ENCODE data around the gene POLD2.

POLD2 gene

DNA sequence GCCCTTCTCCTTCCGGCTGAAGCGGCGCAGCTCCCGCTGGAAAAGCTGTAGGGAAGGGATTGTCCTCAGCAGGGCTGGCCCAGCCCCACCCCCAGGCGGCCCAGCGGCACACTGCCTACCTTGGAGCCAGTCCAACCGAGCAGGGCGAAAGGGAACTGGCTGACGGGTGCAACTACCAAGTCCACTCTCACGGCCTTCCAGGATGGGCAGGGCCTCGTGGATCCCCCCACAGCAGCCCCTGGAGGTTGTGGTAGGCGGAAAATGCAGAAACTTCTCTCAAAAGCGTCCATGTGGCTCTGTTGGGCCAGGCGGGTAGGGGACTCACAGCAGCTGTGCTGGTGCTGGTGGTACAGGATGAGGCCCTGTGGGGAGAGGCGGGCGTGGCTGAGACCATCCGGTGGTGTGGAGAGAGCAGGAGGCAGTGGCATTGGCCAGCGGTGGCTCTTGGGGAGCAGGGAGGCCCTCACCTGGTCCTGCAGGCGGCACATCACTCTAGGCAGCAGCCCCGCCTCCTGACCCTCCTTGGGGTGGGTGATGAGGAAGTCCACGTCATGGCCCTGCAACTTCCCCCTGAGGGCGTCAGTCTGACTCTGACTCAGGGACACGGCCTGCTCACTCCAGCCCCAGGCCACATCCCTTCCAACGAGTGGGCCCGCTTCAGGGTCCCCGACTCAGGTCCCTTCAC, 49.5 kb downstream of the POLD2 start:
- peak overlapping the region; percentile 66 for H3K27ac ChIP-seq (ENCODE audit: low read depth, low read length)
- peaks cover 9% of the 10 kb centered on the region for H3K4me1 ChIP-seq (ENCODE audit: control insufficient read depth, insufficient read depth, low read length)
- H3K27me3 ChIP-seq (ENCODE audit: control insufficient read depth, insufficient read depth, low read length), result no peaks in the 10 kb centered on the region
- peak overlapping the region; percentile 34 for H3K4me3 ChIP-seq (ENCODE audit: low read length)
- H3K36me3 ChIP-seq (ENCODE audit: control insufficient read depth, insufficient read depth, low read length), result peaks cover 31% of the 10 kb centered on the region
- peak overlapping the region; percentile 39 for H3K9ac ChIP-seq (ENCODE audit: low read length)

DNA sequence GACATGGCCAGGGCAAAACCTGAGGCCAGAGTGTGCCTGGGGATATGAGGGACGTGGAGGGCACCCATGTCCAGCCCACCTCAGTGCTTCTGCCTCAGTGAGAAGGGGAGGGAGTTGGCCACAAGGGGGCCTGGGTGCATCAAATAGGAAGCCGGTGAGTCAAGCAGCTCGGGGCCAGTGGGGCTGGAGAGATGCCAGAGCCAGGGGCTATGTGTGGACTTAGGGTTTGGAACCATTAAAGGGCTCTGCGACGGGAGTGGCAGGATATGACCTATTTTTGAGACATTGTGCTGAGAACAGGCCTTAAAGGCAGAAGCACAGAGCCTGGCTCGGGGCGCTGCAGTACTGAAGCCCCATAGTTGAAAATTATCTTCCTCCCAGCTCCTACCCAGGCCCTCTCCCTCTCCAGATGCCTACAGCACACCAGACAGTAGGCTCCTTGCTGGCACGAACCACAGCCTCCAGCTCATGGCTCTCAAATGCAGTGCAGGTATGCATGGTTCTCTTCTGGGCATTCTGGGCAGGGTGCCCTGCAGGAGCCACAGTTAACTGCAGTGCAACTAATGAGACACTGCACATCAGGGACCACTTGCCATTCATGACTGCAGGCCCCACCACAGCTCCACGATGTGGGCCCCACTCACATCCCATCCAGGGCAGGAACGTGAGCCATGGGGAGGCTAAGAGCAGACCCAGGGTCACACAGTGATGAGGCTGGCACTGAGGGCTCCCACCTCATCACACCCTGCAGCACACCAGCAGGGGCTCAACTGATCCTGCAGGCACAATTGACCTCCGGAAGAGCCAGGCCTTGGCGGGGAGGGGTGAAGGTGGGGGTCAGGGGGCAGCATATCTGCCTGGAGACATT, 50.8 kb downstream of the POLD2 start:
- no peaks in the 10 kb centered on the region for H3K27me3 ChIP-seq (ENCODE audit: control insufficient read depth, insufficient read depth, low read length)
- no peak overlapping the region for H3K9ac ChIP-seq (ENCODE audit: low read length)
- H3K4me1 ChIP-seq (ENCODE audit: control insufficient read depth, insufficient read depth, low read length), result peaks cover 9% of the 10 kb centered on the region
- peaks cover 21% of the 10 kb centered on the region for H3K36me3 ChIP-seq (ENCODE audit: control insufficient read depth, insufficient read depth, low read length)
- H3K27ac ChIP-seq (ENCODE audit: low read depth, low read length), result peak overlapping the region; percentile 30
- no peak overlapping the region for H3K4me3 ChIP-seq (ENCODE audit: low read length)

DNA sequence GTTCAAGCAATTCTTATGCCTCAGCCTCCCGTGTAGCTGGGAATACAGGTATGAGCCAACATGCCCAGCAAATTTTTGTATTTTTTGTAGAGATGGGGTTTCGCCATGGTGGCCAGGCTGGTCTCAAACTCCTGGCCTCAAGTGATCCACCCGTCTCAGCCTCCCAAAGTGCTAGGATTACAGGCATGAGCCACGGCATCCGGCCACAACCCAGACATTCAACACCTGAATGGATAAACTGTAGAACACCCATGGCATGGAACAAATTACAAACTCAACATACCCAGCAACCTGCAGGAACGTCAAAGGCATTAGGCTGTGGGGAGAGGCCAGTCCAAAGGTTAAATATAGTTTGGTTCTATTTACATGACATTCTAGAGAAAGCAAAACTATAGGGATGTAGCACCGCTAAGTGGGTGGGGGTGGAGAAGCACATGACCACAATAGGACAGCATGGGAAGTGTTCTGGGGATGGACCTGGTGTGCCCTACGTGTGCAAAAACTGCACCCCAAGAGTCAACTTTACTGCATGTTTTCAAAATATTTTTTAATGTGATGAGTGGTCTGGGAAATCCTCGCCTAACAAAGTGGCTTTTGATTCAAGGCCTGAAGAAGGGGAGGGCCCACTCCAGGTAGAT, 51.5 kb downstream of the POLD2 start:
- Histone ChIP-seq H3K4me3 (ENCODE audit: low read length) (no peak overlapping the region), H3K27me3 (ENCODE audit: control insufficient read depth, insufficient read depth, low read length) (no peaks in the 10 kb centered on the region), H3K4me1 (ENCODE audit: control insufficient read depth, insufficient read depth, low read length) (peaks cover 9% of the 10 kb centered on the region), H3K27ac (ENCODE audit: low read depth, low read length) (no peak overlapping the region), H3K36me3 (ENCODE audit: control insufficient read depth, insufficient read depth, low read length) (peaks cover 16% of the 10 kb centered on the region), H3K9ac (ENCODE audit: low read length) (no peak overlapping the region)

DNA sequence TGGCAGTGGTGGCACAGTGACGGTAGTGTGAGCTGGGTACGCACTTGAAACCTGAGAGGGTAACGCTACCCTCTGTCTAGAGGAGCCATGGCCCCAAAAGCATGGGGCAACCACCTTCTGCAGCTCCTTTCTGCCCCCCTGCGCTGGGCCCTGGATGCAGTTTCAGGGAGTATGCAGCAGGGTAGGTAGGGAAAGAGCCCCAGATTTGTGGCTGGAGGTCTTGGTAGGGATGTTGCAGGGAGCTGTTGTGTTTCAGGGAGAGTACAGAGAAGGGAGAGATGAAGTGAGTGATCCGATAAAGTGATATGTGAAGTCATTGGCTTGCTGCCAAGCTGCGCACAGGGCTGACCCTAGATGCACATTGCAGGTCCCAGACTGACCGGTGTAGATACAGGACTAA, 55.3 kb downstream of the POLD2 start:
- Histone ChIP-seq H3K27ac (ENCODE audit: low read depth, low read length) (no peak overlapping the region), H3K36me3 (ENCODE audit: control insufficient read depth, insufficient read depth, low read length) (peaks cover 3% of the 10 kb centered on the region), H3K9ac (ENCODE audit: low read length) (no peak overlapping the region), H3K27me3 (ENCODE audit: control insufficient read depth, insufficient read depth, low read length) (no peaks in the 10 kb centered on the region), H3K4me3 (ENCODE audit: low read length) (no peak overlapping the region), H3K4me1 (ENCODE audit: control insufficient read depth, insufficient read depth, low read length) (peaks cover 18% of the 10 kb centered on the region)

DNA sequence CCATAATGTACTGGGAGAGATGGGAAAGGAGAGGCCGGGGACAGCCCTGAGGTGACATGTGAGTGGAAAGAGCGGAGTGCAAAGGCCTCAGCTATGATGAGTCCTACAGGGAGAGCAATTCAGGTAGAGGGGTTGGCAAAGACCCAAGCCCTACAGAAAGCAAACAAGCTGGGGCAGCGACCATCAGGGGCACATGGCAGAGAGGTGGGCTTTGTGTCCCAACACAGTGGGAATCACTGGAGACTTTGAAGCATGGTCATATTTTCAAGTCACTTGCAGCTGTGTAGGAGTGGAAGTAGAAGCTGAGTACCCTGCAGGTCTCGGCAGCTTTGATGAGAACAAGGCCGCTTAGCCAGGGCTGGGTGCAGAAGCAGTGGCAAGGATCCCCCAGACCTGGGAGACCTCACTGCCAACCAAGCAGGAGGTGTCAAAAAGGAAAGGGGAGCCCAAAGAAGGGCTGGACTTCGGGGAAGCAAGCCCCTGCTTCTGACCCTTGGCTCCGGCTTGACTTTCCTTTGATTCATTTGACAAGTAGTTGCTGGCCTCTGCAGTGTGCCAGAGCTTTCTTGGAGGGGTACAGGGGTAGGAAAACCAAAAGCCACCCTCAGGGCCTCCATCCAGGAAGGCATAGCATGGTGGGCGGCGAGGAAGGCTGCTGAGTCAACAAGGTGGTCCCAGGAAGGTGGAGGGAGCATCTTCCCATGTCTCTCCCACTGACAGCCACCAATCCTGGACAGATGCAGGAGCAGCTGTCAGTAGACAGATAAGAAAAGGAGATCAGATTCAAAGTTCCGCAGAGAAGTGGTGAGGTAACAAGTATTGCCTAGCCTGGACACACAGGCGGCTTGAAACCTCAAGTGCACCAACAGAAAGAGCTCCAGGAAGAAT, 56.0 kb downstream of the POLD2 start:
- no peak overlapping the region for H3K9ac ChIP-seq (ENCODE audit: low read length)
- H3K36me3 ChIP-seq (ENCODE audit: control insufficient read depth, insufficient read depth, low read length), result no peaks in the 10 kb centered on the region
- no peak overlapping the region for H3K4me3 ChIP-seq (ENCODE audit: low read length)
- no peak overlapping the region for H3K27ac ChIP-seq (ENCODE audit: low read depth, low read length)
- no peaks in the 10 kb centered on the region for H3K27me3 ChIP-seq (ENCODE audit: control insufficient read depth, insufficient read depth, low read length)
- H3K4me1 ChIP-seq (ENCODE audit: control insufficient read depth, insufficient read depth, low read length), result peaks cover 11% of the 10 kb centered on the region

DNA sequence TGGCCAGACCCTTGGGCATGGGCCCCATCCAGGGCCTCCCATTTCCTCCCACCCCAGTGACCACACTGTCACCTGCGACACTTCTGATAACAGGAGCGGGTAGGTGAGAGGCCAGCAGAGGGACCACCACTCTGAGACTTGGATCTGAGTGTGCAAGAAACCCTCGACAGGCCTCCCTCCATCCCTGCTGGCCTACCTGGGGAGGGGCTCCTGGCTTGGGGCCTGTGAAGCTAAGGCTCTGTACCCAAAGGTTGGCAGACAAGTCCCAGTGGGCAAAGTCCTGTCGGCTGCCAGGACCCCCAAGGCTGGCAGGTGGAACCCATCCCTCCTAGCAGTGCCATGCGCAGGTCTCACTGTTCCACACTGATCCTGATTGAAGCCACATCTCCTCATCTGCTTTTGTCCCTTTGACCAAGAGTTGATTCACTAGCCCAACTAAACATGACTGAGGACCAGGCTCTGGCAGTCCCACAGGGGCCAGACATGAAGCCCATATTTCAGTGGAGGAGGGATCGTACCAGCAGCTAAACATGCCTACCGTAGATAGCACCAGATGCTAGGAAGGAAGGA, 56.8 kb downstream of the POLD2 start:
- no peaks in the 10 kb centered on the region for H3K36me3 ChIP-seq (ENCODE audit: control insufficient read depth, insufficient read depth, low read length)
- H3K27me3 ChIP-seq (ENCODE audit: control insufficient read depth, insufficient read depth, low read length), result no peaks in the 10 kb centered on the region
- H3K4me3 ChIP-seq (ENCODE audit: low read length), result no peak overlapping the region
- H3K27ac ChIP-seq (ENCODE audit: low read depth, low read length), result no peak overlapping the region
- no peak overlapping the region for H3K9ac ChIP-seq (ENCODE audit: low read length)
- peaks cover 9% of the 10 kb centered on the region for H3K4me1 ChIP-seq (ENCODE audit: control insufficient read depth, insufficient read depth, low read length)

DNA sequence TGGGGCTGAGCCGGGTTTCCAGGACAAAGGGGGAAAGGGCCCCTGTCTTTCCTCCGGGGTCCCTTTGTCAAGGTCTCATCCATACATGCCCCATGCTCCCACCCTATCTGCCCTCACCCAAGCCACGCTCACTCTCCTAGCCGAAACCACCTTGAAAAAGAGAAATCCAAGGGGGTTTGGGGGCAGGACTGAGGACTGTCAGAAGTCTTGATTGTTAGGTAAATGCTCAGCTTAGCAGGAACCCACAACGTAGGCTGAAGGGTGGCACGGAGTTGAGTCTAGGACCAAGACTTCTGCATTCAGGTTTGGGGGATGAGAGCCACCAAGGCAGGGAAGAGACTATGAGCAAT, 57.3 kb downstream of the POLD2 start:
- no peak overlapping the region for H3K4me3 ChIP-seq (ENCODE audit: low read length)

DNA sequence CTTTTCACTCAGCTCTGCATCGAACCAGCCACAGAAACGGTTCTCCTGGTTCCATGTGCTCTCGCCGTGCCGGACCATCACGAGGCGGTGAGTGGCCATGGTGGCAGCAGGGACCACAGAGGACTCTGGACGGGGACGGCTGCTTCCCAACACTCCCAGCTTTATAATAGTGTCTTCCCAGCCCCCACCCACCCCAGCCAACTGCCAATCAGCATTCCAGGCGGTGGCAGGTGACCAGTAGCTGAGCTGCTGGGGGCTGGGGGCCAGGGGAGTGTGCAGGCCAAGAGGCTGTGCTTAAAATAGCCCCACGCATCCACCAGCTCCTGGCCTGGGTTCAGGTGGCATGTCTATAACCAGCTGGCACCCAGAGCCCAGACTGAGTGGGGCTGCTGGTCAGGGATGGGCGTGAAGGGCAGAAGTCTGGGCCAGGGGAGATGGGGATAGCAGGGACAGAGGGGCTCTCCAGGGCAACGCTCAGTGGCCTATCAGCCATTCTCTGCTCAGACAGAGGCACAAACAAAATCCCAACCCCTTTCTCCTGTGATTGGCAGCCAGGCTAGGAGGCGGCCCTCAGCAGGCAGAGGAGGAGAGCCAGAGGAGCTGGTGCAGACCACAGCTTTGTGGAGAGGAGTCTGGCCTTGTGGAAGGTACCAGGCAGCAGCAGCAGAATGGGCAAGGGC, 57.8 kb downstream of the POLD2 start, which contains the start of gene PGAM2:
Gene PGAM2 (minus strand): TSS at position 137 of the 680 bp plus-strand sequence. CDS start 38 bp downstream, at position 99.
- Histone ChIP-seq H3K9ac (ENCODE audit: low read length) (no peak within 1 kb of the TSS), H3K36me3 (ENCODE audit: control insufficient read depth, insufficient read depth, low read length) (peaks cover 5% of the 10 kb centered on the region), H3K4me3 (ENCODE audit: low read length) (peak within 1 kb of the TSS; percentile 5), H3K27ac (ENCODE audit: low read depth, low read length) (no peak within 1 kb of the TSS), H3K4me1 (ENCODE audit: control insufficient read depth, insufficient read depth, low read length) (peaks cover 9% of the 10 kb centered on the region), H3K27me3 (ENCODE audit: control insufficient read depth, insufficient read depth, low read length) (no peaks in the 10 kb centered on the region)

More for the DNA sequence above, 57.3 kb downstream of the POLD2 start:
- no peak overlapping the region for H3K27ac ChIP-seq (ENCODE audit: low read depth, low read length)
- H3K36me3 ChIP-seq (ENCODE audit: control insufficient read depth, insufficient read depth, low read length), result no peaks in the 10 kb centered on the region
- H3K4me1 ChIP-seq (ENCODE audit: control insufficient read depth, insufficient read depth, low read length), result peaks cover 9% of the 10 kb centered on the region
- H3K9ac ChIP-seq (ENCODE audit: low read length), result no peak overlapping the region
- no peaks in the 10 kb centered on the region for H3K27me3 ChIP-seq (ENCODE audit: control insufficient read depth, insufficient read depth, low read length)

DNA sequence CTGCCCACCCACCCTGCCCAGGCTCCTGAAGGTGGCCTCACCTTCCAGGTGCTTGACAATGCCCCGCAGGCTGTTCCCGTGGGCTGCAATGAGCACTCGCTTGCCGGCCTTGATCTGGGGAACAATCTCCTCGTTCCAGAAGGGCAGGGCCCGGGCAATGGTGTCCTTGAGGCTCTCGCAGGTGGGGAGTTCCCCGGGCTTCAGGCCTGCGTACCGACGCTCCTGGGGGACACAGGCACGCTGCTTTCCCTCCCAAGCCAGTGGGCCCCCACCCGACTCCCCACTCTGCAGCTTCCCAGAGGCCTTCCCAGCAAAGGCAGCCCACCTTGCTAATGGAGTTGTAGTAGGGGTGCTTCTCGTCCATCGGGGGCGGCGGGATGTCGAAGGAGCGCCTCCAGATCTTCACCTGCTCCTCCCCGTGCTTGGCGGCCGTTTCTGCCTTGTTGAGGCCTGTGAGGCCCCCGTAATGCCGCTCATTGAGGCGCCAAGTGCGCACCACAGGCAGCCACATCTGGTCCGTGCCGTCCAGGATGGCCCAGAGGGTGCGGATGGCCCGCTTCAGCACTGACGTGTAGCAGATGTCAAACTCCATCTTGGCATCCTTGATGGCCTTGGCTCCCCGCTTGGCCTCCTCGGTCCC, 58.4 kb downstream of the POLD2 start:
- H3K36me3 ChIP-seq (ENCODE audit: control insufficient read depth, insufficient read depth, low read length), result peaks cover 11% of the 10 kb centered on the region
- H3K27ac ChIP-seq (ENCODE audit: low read depth, low read length), result no peak overlapping the region
- no peak overlapping the region for H3K9ac ChIP-seq (ENCODE audit: low read length)
- peak overlapping the region; percentile 5 for H3K4me3 ChIP-seq (ENCODE audit: low read length)
- peaks cover 9% of the 10 kb centered on the region for H3K4me1 ChIP-seq (ENCODE audit: control insufficient read depth, insufficient read depth, low read length)
- no peaks in the 10 kb centered on the region for H3K27me3 ChIP-seq (ENCODE audit: control insufficient read depth, insufficient read depth, low read length)

All from rectal smooth muscle tissue (tissue), 1 donor.